Upper lobe of left lung (tissue), 6 donors: ENCODE results near the gene CD24. TPM values are rescaled to one million over a fixed set of nuclear protein-coding genes. Genes with fewer than 3 reads are reported as not detected.

Experiments used
- ATAC-seq, 2 donors: fragments of 200-7000 bp; cut with Tn5 transposase; one replicate each; pipeline ENCODE4 v1.9.1; 2022; ENCODE audit warnings: mild to moderate bottlenecking in 2 of 2, moderate library complexity in 2 of 2; ENCODE audit not compliant: low FRiP score in 2 of 2
- DNase-seq, 2 donors: peaks; one replicate each; pipeline ENCODE4 v3.0.0-alpha.2; 2019 to 2020
- H3K27ac ChIP-seq, 4 donors: fragments of 200-600 bp; sonication (generic); one replicate each; pipeline ENCODE4 v1.5.1; 2016 to 2019
- H3K27me3 ChIP-seq, 4 donors: fragments of 200-600 bp; sonication (generic); one replicate each; pipeline ENCODE4 v1.5.1; 2017 to 2019
- H3K36me3 ChIP-seq, 4 donors: fragments of 200-600 bp; sonication (generic); one replicate each; pipeline ENCODE4 v1.5.1; 2016 to 2019
- H3K4me1 ChIP-seq, 4 donors: fragments of 200-600 bp; sonication (generic); one replicate each; pipeline ENCODE4 v1.5.1; 2018 to 2019
- H3K4me3 ChIP-seq, 4 donors: fragments of 200-600 bp; sonication (generic); one replicate each; pipeline ENCODE4 v1.5.1; 2017 to 2019; ENCODE audit warnings: mild to moderate bottlenecking in 2 of 4, moderate library complexity in 1 of 4
- H3K9me3 ChIP-seq, 4 donors: fragments of 200-600 bp; sonication (generic); one replicate each; pipeline ENCODE4 v1.5.1; 2018 to 2019
- CTCF ChIP-seq, 6 experiments: fragments of 450-650 bp in 4 of 6; fragments of 200-600 bp in 2 of 6; sonication (generic) in 2 of 6; IDR thresholded peaks; one replicate each; pipeline ENCODE4 v1.5.1; 2016 to 2019; ENCODE audit warnings: antibody characterized with exemption in 6 of 6
- EP300 ChIP-seq, 4 donors: sonication (generic); formaldehyde crosslinking; IDR thresholded peaks; one replicate each; pipeline ENCODE4 v1.5.1; 2017; ENCODE audit warnings: antibody characterized with exemption in 4 of 4, control low read depth in 2 of 4
- POLR2A ChIP-seq, 4 donors: fragments of 450-650 bp; IDR thresholded peaks; one replicate each; pipeline ENCODE4 v1.5.1; 2016 to 2017; ENCODE audit warnings: antibody characterized with exemption in 4 of 4, mild to moderate bottlenecking in 2 of 4
- POLR2AphosphoS5 ChIP-seq, 2 donors: sonication (generic); formaldehyde crosslinking; IDR thresholded peaks; one replicate each; pipeline ENCODE4 v1.5.1; 2017; ENCODE audit warnings: antibody characterized with exemption in 2 of 2
- WGBS, 2 donors: methylation state at CpG; one replicate each; pipeline ENCODE4 v1.1.5; 2017 to 2018; 5-methylcytosine and 5-hydroxymethylcytosine counted together
- total RNA-seq, 6 donors: library from RNA; depleted of rRNA in 4 of 6; stranded (reverse); fragments of >200 nt in 4 of 6; gene quantifications; one replicate each; pipeline versions ENCODE4 v1.1.0 to v1.2.1, GENCODE V29; 2016 to 2021
- donor health status: DM: no; HTN: no; CAD: no; lungs with moderate emphysema.
- donor health status: DM: no; HTN: yes; CAD: no; lungs with severe emphysema.

Gene CD24
- total RNA-seq, 6 donors from 2014 or later = 24.2 to 231 (median 43.8) TPM

GRCh38 chr6:106981926-106982325, 7.4 kb upstream of the CD24 start:
- H3K9me3 ChIP-seq = no peaks in the 10 kb centered on the region
- ATAC-seq = no peak
- DNase-seq = no peak
- no peaks in the 10 kb centered on the region for H3K36me3 ChIP-seq
- H3K27ac ChIP-seq = no peak overlapping the region
- no peaks in the 10 kb centered on the region for H3K4me1 ChIP-seq
- TF ChIP-seq EP300 (IDR thresholded peaks at IDR 0.05) (no peak), POLR2A (IDR thresholded peaks at IDR 0.05) (no peak), CTCF (IDR thresholded peaks at IDR 0.05) (no peak), POLR2AphosphoS5 (IDR thresholded peaks at IDR 0.05) (no peak)
- no peak overlapping the region for H3K4me3 ChIP-seq
- WGBS, 2 donors = 75 to 88% methylated on average over 4 of the region's 4 CpGs
- H3K27me3 ChIP-seq = no peaks in the 10 kb centered on the region

GRCh38 chr6:106980926-106981325, 6.4 kb upstream of the CD24 start:
- ATAC-seq (no peak), DNase-seq (no peak)
- 90 to 95% methylated on average over 4 of the region's 4 CpGs for WGBS, 2 donors
- Histone ChIP-seq H3K4me1 (peaks cover 0 to 2% (median 0%) of the 10 kb centered on the region in 4 donors), H3K9me3 (no peaks in the 10 kb centered on the region), H3K36me3 (no peaks in the 10 kb centered on the region), H3K27me3 (no peaks in the 10 kb centered on the region), H3K4me3 (no peak overlapping the region), H3K27ac (no peak overlapping the region)
- TF ChIP-seq POLR2AphosphoS5 (IDR thresholded peaks at IDR 0.05) (no peak), CTCF (IDR thresholded peaks at IDR 0.05) (no peak), POLR2A (IDR thresholded peaks at IDR 0.05) (no peak)

- Histone ChIP-seq H3K27me3 (peaks cover 0 to 10% (median 2%) of the 10 kb centered on the region in 4 donors), H3K36me3 (no peaks in the 10 kb centered on the region), H3K9me3 (no peaks in the 10 kb centered on the region), H3K4me3 (no peak overlapping the region), H3K4me1 (peaks cover 5 to 17% (median 9%) of the 10 kb centered on the region in 4 donors), H3K27ac (no peak overlapping the region)
- TF ChIP-seq CTCF (IDR thresholded peaks at IDR 0.05) (peak; percentile 69 to 88 (median 82)), POLR2A (IDR thresholded peaks at IDR 0.05) (no peak), EP300 (IDR thresholded peaks at IDR 0.05) (no peak)
- DNase-seq = peak; percentile 88 to 91
- 1 to 2% methylated on average over 8 of the region's 8 CpGs for WGBS, 2 donors
- ATAC-seq = peak; percentile 84 to 89
Observed at GRCh38 chr6:106979435-106979884, 4.9 kb upstream of the CD24 start.

- DNase-seq = no peak
- H3K36me3 ChIP-seq = no peaks in the 10 kb centered on the region
- peaks cover 19 to 33% (median 22%) of the 10 kb centered on the region in 4 donors for H3K4me1 ChIP-seq
- no peak overlapping the region for H3K4me3 ChIP-seq
- no peak for ATAC-seq
- 79 to 81% methylated on average over 3 of the region's 3 CpGs for WGBS, 2 donors
- peaks cover 0 to 26% (median 10%) of the 10 kb centered on the region in 4 donors for H3K27me3 ChIP-seq
- no peaks in the 10 kb centered on the region for H3K9me3 ChIP-seq
- no peak overlapping the region for H3K27ac ChIP-seq
- TF ChIP-seq CTCF (IDR thresholded peaks at IDR 0.05) = no peak
- TF ChIP-seq EP300 (IDR thresholded peaks at IDR 0.05) = no peak
Observed at GRCh38 chr6:106977246-106977645, 2.7 kb upstream of the CD24 start.

- peaks cover 0 to 26% (median 12%) of the 10 kb centered on the region in 4 donors for H3K27me3 ChIP-seq
- WGBS, 2 donors = 66% methylated on average over 5 of the region's 5 CpGs
- TF ChIP-seq POLR2A (IDR thresholded peaks at IDR 0.05) = no peak
- TF ChIP-seq EP300 (IDR thresholded peaks at IDR 0.05) = no peak
- no peak for TF ChIP-seq POLR2AphosphoS5 (IDR thresholded peaks at IDR 0.05)
- no peak for TF ChIP-seq CTCF (IDR thresholded peaks at IDR 0.05)
Observed at GRCh38 chr6:106976270-106976669, 1.7 kb upstream of the CD24 start.

More at GRCh38 chr6:106976270-106976669, 1.7 kb upstream of the CD24 start:
- Histone ChIP-seq H3K36me3 (no peaks in the 10 kb centered on the region), H3K4me3 (no peak overlapping the region), H3K9me3 (no peaks in the 10 kb centered on the region), H3K4me1 (peaks cover 19 to 33% (median 22%) of the 10 kb centered on the region in 4 donors), H3K27ac (no peak overlapping the region)
- ATAC-seq (peak in 1 of 2 donors; percentile 9), DNase-seq (no peak)
